GM23338 (cell line): ENCODE results near the gene TJAP1. TPM values are rescaled to one million over a fixed set of nuclear protein-coding genes. Genes with fewer than 3 reads are reported as not detected.

Experiments
- EZH2 ChIP-seq: fragments of 200-600 bp; sonication (generic); IDR thresholded peaks from one replicate; pipeline ENCODE4 v1.8.0; 2017; ENCODE audit warnings: antibody characterized with exemption, mild to moderate bottlenecking, low read depth; ENCODE audit not compliant: unreplicated experiment
- POLR2AphosphoS5 ChIP-seq: IDR thresholded peaks from 2 replicates; pipeline ENCODE4 v1.6.1; 2016; ENCODE audit warnings: antibody characterized with exemption, low read depth
- REST ChIP-seq: IDR thresholded peaks from one replicate; pipeline ENCODE4 v1.6.1; 2018; ENCODE audit warnings: antibody characterized with exemption; ENCODE audit not compliant: unreplicated experiment
- ZNF114 ChIP-seq: fragments of 250-450 bp; sonication (Bioruptor Pico); IDR thresholded peaks from 2 replicates; pipeline ENCODE4 v1.5.0; 2020; ENCODE audit warnings: mild to moderate bottlenecking, moderate library complexity
- ZNF462 ChIP-seq: fragments of 250-450 bp; sonication (Bioruptor Pico); IDR thresholded peaks from 2 replicates; pipeline ENCODE4 v1.5.0; 2020; ENCODE audit warnings: mild to moderate bottlenecking, moderate library complexity
- polyA plus RNA-seq: library from polyadenylated mRNA; unstranded; fragments of >200 nt; fragmentation: Nextera tagmentation; extraction: Ambion mirVana; gene quantifications from 2 replicates; pipeline ENCODE4 v1.2.1, GENCODE V29; 2016
- total RNA-seq: library from RNA; depleted of rRNA; stranded (reverse); fragments of >200 nt; shearing (Covaris generic); gene quantifications from 2 replicates; pipeline ENCODE4 v1.2.3, GENCODE V29; 2014
- TF ChIP-seq, protein P1 (sequence below): IDR thresholded peaks from 2 replicates; pipeline ENCODE4 v1.6.1; 2016; ENCODE audit warnings: antibody characterized with exemption

TJAP1 gene
- total and polyA plus RNA-seq, 2 experiments from 2014 or later = 17.6 to 34.3 TPM

DNA sequence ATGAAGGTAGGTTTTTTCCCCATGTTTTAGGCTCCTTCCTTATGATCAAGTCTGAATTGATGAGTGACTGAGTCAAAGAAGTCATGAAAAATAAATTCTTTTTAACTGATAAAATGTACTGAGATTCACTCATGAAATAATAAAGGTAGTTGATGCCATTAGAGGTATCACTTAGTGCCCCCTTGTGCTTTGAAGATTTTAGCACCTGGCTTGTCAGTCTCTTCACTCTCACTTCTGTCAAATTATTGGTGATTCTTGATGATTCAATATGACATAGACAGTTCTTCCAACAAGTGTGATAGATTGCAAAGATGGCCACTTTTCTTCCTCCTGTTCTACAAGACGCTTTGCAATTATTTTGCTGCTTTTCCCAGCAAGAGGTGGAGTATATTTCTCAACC is 17.8 kb upstream of the TJAP1 start (continued):
- TF ChIP-seq ZNF462 (CRISPR knock-in tag) (no peak), REST (no peak), ZNF114 (CRISPR knock-in tag) (no peak), EZH2 (no peak), POLR2AphosphoS5 (no peak)
- TF ChIP-seq, protein P1, sequence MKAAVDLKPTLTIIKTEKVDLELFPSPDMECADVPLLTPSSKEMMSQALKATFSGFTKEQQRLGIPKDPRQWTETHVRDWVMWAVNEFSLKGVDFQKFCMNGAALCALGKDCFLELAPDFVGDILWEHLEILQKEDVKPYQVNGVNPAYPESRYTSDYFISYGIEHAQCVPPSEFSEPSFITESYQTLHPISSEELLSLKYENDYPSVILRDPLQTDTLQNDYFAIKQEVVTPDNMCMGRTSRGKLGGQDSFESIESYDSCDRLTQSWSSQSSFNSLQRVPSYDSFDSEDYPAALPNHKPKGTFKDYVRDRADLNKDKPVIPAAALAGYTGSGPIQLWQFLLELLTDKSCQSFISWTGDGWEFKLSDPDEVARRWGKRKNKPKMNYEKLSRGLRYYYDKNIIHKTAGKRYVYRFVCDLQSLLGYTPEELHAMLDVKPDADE = no peak
